Fibroblast of the conjunctiva (primary cell): ENCODE data around the gene SDK1.

ENCODE experiments used
- DNase-seq: peaks from one replicate; pipeline ENCODE4 v3.0.0-alpha.2; 2010; ENCODE audit warnings: low read depth

SDK1 gene

GRCh38 chr7:3787717-3788264 lies 486.7 kb downstream of the SDK1 start:
- DNase-seq, result no peak

- DNase-seq, result no peak
Measured at GRCh38 chr7:3790803-3791202, 489.8 kb downstream of the SDK1 start.

DNA sequence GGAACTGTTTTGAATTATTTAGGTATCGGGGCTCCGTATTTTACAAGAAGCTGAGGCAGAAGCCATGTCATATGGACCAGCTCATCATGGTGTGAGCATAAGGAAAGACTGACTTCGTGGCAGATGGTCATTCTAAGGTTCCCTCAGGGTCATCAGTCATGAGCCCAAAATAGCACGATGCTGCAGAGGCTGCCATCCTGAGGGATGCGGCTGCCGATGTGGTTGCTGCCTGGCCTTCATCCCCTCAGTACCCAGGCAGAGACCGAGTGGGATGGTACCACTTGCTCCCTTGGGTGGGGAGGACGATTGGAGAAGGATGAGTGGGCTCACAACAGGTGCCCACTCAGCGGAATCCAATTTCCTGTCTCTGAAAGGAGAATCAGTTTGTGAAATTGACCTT lies 490.3 kb downstream of the SDK1 start:
- DNase-seq, result no peak

DNA sequence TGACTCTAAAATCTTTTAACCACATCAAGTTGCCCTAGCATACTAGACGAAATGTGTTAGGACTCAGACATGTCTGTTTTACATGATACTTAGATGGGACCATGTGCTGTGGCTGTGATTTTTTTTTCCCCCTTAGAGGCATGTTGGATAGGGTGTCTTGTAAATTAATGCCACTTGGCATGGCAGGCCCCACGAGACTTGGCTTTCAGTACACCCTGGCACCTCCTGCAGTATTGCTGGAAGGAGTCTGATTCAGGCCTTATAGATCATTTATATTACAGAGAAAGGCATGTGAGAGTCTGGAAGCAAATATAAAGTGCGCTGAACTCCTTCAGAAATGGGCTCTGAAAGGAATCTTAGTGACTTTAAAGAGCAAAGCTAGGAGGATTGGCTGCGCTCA lies 494.1 kb downstream of the SDK1 start:
- no peak for DNase-seq

DNA sequence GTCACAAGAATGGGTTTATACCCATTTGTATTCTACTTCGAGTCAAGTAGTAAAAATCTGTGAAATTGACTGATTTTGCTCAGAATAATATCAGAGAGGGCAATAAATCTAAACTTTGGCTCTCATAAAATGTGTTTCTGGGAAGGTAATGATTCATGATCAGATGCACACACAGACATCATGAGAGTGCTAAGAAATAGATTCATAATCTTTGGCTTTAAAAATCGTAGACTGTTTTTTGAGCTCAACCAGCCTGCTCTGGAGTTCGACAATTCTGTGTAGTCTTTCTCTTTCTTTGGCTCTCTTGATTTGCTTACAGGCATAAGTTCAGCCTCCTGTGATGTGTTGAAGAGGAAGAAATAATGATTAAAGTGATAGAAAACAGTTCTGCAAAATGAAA lies 494.7 kb downstream of the SDK1 start:
- DNase-seq, result no peak

- no peak for DNase-seq
Measured at GRCh38 chr7:3805151-3805550, 504.1 kb downstream of the SDK1 start.

GRCh38 chr7:3806516-3806915 lies 505.5 kb downstream of the SDK1 start:
- DNase-seq, result no peak

- DNase-seq, result no peak
Measured at GRCh38 chr7:3807824-3808223, 506.8 kb downstream of the SDK1 start.

GRCh38 chr7:3821488-3821887 lies 520.4 kb downstream of the SDK1 start:
- no peak for DNase-seq

DNA sequence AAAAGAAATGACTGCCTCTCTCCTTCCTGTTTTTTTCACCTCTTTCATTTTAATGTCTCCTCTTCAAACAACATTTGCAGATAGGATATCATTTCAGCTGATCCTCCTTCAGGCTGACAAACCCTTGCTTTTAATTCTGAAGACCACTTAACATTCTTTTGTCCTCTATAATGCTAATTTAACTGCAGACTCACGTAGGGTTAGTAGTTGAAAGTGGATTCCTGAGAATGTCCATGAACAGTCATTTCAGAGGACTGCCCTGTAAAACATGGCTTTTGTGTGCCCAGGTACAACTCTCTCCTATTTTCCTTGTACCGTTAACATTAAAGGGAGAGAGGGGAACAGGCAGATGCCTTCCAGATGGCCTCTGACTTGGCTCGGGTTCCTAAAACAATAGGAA lies 524.4 kb downstream of the SDK1 start:
- no peak for DNase-seq

DNA sequence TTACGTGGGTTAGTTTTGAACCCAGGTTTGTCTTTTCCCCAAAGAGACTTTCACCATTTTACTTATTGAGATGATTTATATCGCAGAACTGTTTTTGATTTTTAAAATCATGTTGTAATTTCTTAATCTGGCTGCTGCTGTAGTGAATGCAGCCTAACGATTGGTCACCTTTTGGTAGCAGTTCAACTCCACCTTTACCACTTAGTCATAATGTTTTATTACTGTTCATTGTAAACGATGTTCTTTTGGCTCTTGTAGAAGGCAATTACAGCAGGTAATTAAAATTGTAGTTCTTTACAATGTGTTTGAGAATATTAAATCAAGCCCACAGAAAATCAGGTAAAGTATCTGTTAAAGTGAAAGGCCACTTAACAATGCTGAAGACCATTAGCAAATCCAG lies 531.1 kb downstream of the SDK1 start:
- no peak for DNase-seq

- no peak for DNase-seq
Measured at GRCh38 chr7:3835109-3835508, 534.1 kb downstream of the SDK1 start.

- no peak for DNase-seq
Measured at GRCh38 chr7:3836855-3837254, 535.8 kb downstream of the SDK1 start.

GRCh38 chr7:3844540-3845151 lies 543.6 kb downstream of the SDK1 start:
- no peak for DNase-seq

GRCh38 chr7:3846738-3847137 lies 545.7 kb downstream of the SDK1 start:
- DNase-seq, result no peak

- DNase-seq, result no peak
Measured at GRCh38 chr7:3847336-3847735, 546.3 kb downstream of the SDK1 start.

DNA sequence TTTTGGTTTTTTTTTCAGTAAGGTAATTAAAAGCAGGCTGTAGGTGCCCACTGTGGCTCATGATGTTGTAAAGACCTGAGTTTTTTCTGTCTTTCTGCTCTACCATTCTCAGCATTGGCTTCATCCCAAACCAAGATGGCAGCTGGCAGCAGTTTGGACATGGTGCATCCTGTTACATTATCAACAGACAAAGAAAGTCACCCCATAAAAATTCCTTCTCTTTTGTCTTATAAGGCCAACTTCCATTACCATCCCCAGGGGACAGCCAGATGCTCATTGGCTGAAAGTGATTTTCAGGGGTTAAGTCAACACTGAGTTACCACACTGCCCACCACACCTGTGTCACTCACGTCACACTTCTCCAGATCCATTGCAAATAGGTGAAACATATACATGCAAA lies 558.4 kb downstream of the SDK1 start:
- DNase-seq, result no peak

DNA sequence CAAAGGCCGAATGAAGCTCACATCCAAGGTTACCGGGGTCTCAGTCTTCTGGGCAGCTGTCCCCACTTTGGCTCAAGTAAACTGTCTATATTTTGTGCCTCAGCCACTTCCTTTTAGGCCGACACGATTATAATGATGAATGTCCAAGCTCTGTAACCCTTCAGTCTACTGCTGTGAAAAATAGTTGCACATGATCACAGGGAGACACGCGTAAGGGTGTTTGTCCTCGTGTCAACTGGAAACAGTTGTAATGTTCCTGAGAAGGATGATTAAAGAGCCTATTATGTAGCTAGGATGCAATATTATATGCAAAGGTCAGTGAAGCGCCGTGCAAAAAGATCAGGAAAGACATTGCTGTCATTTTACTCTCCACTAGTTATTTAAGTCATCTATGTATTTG lies 559.9 kb downstream of the SDK1 start:
- DNase-seq, result no peak

GRCh38 chr7:3861386-3861785 lies 560.3 kb downstream of the SDK1 start:
- no peak for DNase-seq

- peak; percentile 86 for DNase-seq
Measured at GRCh38 chr7:3861941-3862340, 560.9 kb downstream of the SDK1 start.

DNA sequence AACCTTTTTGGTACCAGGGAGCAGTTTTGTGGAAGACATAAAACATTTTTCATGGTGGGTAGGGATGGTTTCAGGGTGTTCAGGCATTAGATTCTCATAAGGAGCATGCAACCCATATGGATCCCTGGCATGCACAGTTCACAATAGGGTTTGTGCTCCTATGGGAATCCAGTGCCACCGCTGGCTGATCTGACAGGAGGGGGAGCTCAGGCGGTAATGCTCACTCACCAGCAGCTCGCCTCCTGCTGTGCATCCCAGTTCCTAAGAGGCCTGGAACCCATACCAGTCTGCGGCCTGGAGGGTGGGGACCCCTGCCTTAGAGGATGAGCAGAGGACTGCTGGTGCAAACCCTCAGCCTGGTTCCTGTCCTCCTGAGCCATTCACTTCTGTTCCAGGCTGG lies 561.7 kb downstream of the SDK1 start:
- DNase-seq, result no peak

DNA sequence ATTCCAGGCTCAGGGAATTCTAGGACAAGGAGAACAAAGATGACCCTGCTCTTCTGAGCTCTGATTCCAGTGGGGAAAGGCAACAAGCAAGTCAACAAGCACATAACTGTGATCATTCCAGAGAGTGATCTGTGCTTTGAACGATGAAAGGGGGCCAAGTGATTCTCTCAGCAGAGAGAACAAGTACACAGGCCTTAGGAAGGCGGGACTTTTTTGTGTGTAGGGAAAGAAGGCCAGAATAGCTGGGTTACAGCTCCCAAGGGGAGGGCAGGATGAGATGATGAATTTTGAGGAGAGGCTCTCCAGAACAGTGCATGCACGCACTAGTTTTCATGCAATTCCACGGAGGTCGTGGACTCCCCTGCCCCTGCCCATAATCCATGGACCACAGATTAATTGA lies 565.2 kb downstream of the SDK1 start:
- no peak for DNase-seq

DNA sequence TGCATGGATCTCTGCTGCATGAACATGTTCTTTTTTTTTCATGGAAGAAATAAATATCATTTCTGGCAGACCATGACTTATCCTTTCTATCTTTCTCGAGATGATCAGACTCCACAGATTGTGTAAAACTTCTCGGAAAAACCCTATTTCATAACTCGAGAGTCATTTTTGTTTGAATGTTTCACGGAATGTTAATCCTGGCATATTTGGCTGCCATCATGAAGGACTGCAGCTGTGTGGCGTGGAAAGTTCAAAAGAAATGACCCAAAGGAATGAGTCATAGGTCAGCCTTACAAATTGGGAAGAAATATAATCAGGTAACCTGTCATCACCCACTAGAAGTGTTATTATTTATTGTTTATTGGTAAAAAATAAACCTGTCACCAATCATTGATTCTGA lies 566.8 kb downstream of the SDK1 start:
- DNase-seq, result no peak

GRCh38 chr7:3879355-3880075 lies 578.5 kb downstream of the SDK1 start:
- DNase-seq, result no peak
